PC-3 (cell line): Measurements from ENCODE around the gene TARS3.
"Not testable (repeated sequence)": the region's sequence is repeated elsewhere in the genome, so short reads cannot be mapped to it uniquely, and the experiment has no call there.

Experiments
- CTCF ChIP-seq: fragments of 300-600 bp; sonication (generic); conservative IDR thresholded peaks from 2 replicates; pipeline ENCODE4 v1.5.1; 2017; ENCODE audit warnings: antibody characterized with exemption, low read depth, mild to moderate bottlenecking, low read length
- EZH2 ChIP-seq: fragments of 300-600 bp; sonication (generic); IDR thresholded peaks from one replicate; pipeline ENCODE4 v1.6.1; 2017; ENCODE audit warnings: antibody characterized with exemption, mild to moderate bottlenecking, low read length; ENCODE audit not compliant: unreplicated experiment
- EZH2phosphoT487 ChIP-seq: fragments of 300-600 bp; sonication (generic); IDR thresholded peaks from 2 replicates; pipeline ENCODE4 v1.6.1; 2018; ENCODE audit warnings: mild to moderate bottlenecking, antibody characterized with exemption, low read length, borderline replicate concordance

GRCh38 chr15:101734837-101735236, 10.6 kb upstream of the TARS3 start:
- not testable (repeated sequence) for TF ChIP-seq CTCF, EZH2phosphoT487, EZH2
